HepG2 (cell line): ENCODE measurements around the gene ZCCHC24. TPM values are rescaled to one million over a fixed set of nuclear protein-coding genes. Genes with fewer than 3 reads are reported as not detected.
A peak's percentile ranks its signal among the peaks of the same experiment; 100 is the strongest.

Source experiments
- ARNT2 ChIP-seq: sonication (generic); formaldehyde crosslinking; IDR thresholded peaks from 2 replicates; pipeline ENCODE4 v1.8.0; 2022; ENCODE audit warnings: mild to moderate bottlenecking, low read depth, missing genetic modification reagents, moderate library complexity
- ATF3 ChIP-seq: sonication (generic); formaldehyde crosslinking; IDR thresholded peaks from 2 replicates; pipeline ENCODE4 v1.4.0; 2020; ENCODE audit warnings: missing genetic modification reagents
- FOXP4 ChIP-seq: sonication (generic); formaldehyde crosslinking; IDR thresholded peaks from 2 replicates; pipeline ENCODE4 v1.4.0; 2020; ENCODE audit warnings: missing genetic modification reagents
- GPBP1L1 ChIP-seq: sonication (generic); formaldehyde crosslinking; IDR thresholded peaks from 2 replicates; pipeline ENCODE4 v1.5.0; 2020; ENCODE audit warnings: mild to moderate bottlenecking, missing genetic modification reagents
- MIXL1 ChIP-seq: IDR thresholded peaks from 2 replicates; pipeline ENCODE4 v1.6.1; 2016
- RARA ChIP-seq: IDR thresholded peaks from 2 replicates; pipeline ENCODE4 v1.6.1; 2016; ENCODE audit warnings: missing genetic modification reagents, missing compliant biosample characterization
- RCOR2 ChIP-seq: IDR thresholded peaks from 2 replicates; pipeline ENCODE4 v1.6.1; 2016; ENCODE audit warnings: missing biosample characterization, missing genetic modification reagents
- TFDP2 ChIP-seq: sonication (generic); formaldehyde crosslinking; IDR thresholded peaks from 2 replicates; pipeline ENCODE4 v1.4.0; 2020; ENCODE audit warnings: missing genetic modification reagents
- USF2 ChIP-seq, 2 experiments: sonication (generic) in 1 of 2; formaldehyde crosslinking in 1 of 2; IDR thresholded peaks; 2 replicates each; pipeline versions ENCODE4 v1.5.1 to v1.6.1; 2011 to 2020; ENCODE audit warnings: borderline replicate concordance in 1 of 2, low read depth in 1 of 2, low read length in 1 of 2, mild to moderate bottlenecking in 1 of 2, missing genetic modification reagents in 1 of 2, moderate library complexity in 1 of 2
- ZBTB39 ChIP-seq: sonication (generic); formaldehyde crosslinking; IDR thresholded peaks from 2 replicates; pipeline ENCODE4 v1.5.0; 2020; ENCODE audit warnings: missing genetic modification reagents
- ZBTB7B ChIP-seq: sonication (generic); formaldehyde crosslinking; IDR thresholded peaks from 2 replicates; pipeline ENCODE4 v1.4.0; 2020; ENCODE audit warnings: missing genetic modification reagents
- ZNF160 ChIP-seq: sonication (generic); formaldehyde crosslinking; IDR thresholded peaks from 2 replicates; pipeline ENCODE4 v1.8.0; 2022; ENCODE audit warnings: mild to moderate bottlenecking, inconsistent platforms, missing genetic modification reagents
- ZNF281 ChIP-seq: sonication (generic); formaldehyde crosslinking; IDR thresholded peaks from 2 replicates; pipeline ENCODE4 v1.4.0; 2020; ENCODE audit warnings: missing genetic modification reagents, borderline replicate concordance
- ZNF546 ChIP-seq: sonication (generic); formaldehyde crosslinking; conservative IDR thresholded peaks from 2 replicates; pipeline ENCODE4 v1.8.1; 2023; ENCODE audit warnings: mild to moderate bottlenecking, missing genetic modification reagents
- ZNF878 ChIP-seq: sonication (generic); formaldehyde crosslinking; IDR thresholded peaks from 2 replicates; pipeline ENCODE4 v1.8.1; 2023; ENCODE audit warnings: mild to moderate bottlenecking, missing genetic modification reagents, moderate library complexity
- polyA plus RNA-seq, 8 experiments: library from polyadenylated mRNA; depleted of rRNA in 3 of 8; stranded (reverse) in 7 of 8; unstranded in 1 of 8; fragments of >200 nt; fragmentation: Illumina TruSeq in 4 of 8; extraction: Trizol in 4 of 8; gene quantifications; 2 replicates each; pipeline versions ENCODE4 v1.2.1 to v1.2.3, GENCODE V29; 2011 to 2016; ENCODE audit warnings: low read depth in 4 of 8, missing spikeins in 1 of 8, mixed read lengths in 1 of 8; ENCODE audit not compliant: insufficient read depth in 1 of 8
- total RNA-seq, 5 experiments: library from RNA; depleted of rRNA; stranded (reverse); fragments of >200 nt; fragmentation: Illumina TruSeq; extraction: Trizol; gene quantifications; 2 replicates each; pipeline ENCODE4 v1.2.3, GENCODE V29; 2016; ENCODE audit warnings: low read depth in 1 of 5

Gene ZCCHC24
- total and polyA plus RNA-seq, 2 of the 13 experiments (the other 11 are each of a cell fraction or from before 2014, with no cell fraction given), result 3.1 to 7.9 TPM

- TF ChIP-seq FOXP4 (0 out of 2 replicates have a peak, but pooled peaks have one; percentile 46), ZBTB39 (peak; percentile 40; the same call in 1 of the 2 replicates), RARA (CRISPR knock-in tag) (peak; percentile 61), ZNF160 (CRISPR knock-in tag) (0 out of 2 replicates have a peak, but pooled peaks have one; percentile 21), ZBTB7B (CRISPR knock-in tag) (peak; percentile 87), TFDP2 (peak; percentile 67; the same call in 1 of the 2 replicates), ZNF546 (CRISPR knock-in tag) (peak; percentile 80; the same call in 1 of the 2 replicates), MIXL1 (CRISPR knock-in tag) (no peak), ZNF878 (CRISPR knock-in tag) (peak; percentile 88), USF2 (IDR thresholded peaks at IDR 0.05; ENCODE audit: low read depth, low read length) (no peak), USF2 (CRISPR knock-in tag; IDR thresholded peaks at IDR 0.05; ENCODE audit: borderline replicate concordance) (peak; percentile 61), RCOR2 (CRISPR knock-in tag) (no peak), GPBP1L1 (no peak), ARNT2 (CRISPR knock-in tag) (peak; percentile 61; the same call in 1 of the 2 replicates), ZNF281 (CRISPR knock-in tag) (no peak; the same call in 1 of the 2 replicates), ATF3 (CRISPR knock-in tag) (no peak)
These were observed 97.4 kb downstream of the ZCCHC24 start (continued) for GRCh38 chr10:79347894-79348639.
